HG03442 (cell line): Measurements from ENCODE around the gene IFNL1.
"Not testable (repeated sequence)": the region's sequence is repeated elsewhere in the genome, so short reads cannot be mapped to it uniquely, and the experiment has no call there.

ENCODE experiments used
- ATAC-seq: cut with Tn5 transposase; IDR thresholded peaks from one replicate; pipeline ENCODE4 v1.9.1; 2021; ENCODE audit warnings: mild to moderate bottlenecking, moderate library complexity; ENCODE audit not compliant: unreplicated experiment

IFNL1 gene

GRCh38 chr19:39270036-39270871 is 26.0 kb upstream of the IFNL1 start:
- no peak for ATAC-seq

- ATAC-seq = not testable (repeated sequence)
Observed at GRCh38 chr19:39273859-39274258, 22.3 kb upstream of the IFNL1 start.

- ATAC-seq = no peak
Observed at GRCh38 chr19:39275578-39275977, 20.6 kb upstream of the IFNL1 start.

- no peak for ATAC-seq
Observed at GRCh38 chr19:39276740-39277139, 19.5 kb upstream of the IFNL1 start.

GRCh38 chr19:39277598-39277997 is 18.6 kb upstream of the IFNL1 start:
- ATAC-seq = no peak

- no peak for ATAC-seq
Observed at GRCh38 chr19:39282021-39282420, 14.2 kb upstream of the IFNL1 start.

GRCh38 chr19:39284032-39284431 is 12.2 kb upstream of the IFNL1 start:
- no peak for ATAC-seq

GRCh38 chr19:39293394-39293793 is 2.8 kb upstream of the IFNL1 start:
- ATAC-seq = no peak

- no peak for ATAC-seq
Observed at GRCh38 chr19:39296906-39297305, 699 bp downstream of the IFNL1 start.

- no peak for ATAC-seq
Observed at GRCh38 chr19:39297931-39298634, 1.9 kb downstream of the IFNL1 start.

- ATAC-seq = no peak
Observed at GRCh38 chr19:39299404-39299803, 3.2 kb downstream of the IFNL1 start.

- no peak for ATAC-seq
Observed at GRCh38 chr19:39299832-39300231, 3.6 kb downstream of the IFNL1 start.

- no peak for ATAC-seq
Observed at GRCh38 chr19:39301021-39301420, 4.8 kb downstream of the IFNL1 start.

GRCh38 chr19:39301562-39301961 is 5.4 kb downstream of the IFNL1 start:
- ATAC-seq = no peak

GRCh38 chr19:39303373-39304184 is 7.4 kb downstream of the IFNL1 start:
- ATAC-seq = no peak

GRCh38 chr19:39304185-39304513 is 7.9 kb downstream of the IFNL1 start:
- no peak for ATAC-seq

- ATAC-seq = no peak
Observed at GRCh38 chr19:39304701-39305571, 8.7 kb downstream of the IFNL1 start.

- ATAC-seq = no peak
Observed at GRCh38 chr19:39306075-39306474, 9.9 kb downstream of the IFNL1 start.

GRCh38 chr19:39307046-39307821 is 11.0 kb downstream of the IFNL1 start:
- ATAC-seq = no peak
